H9 (cell line): ENCODE measurements around the gene ZNF628. TPM values are rescaled to one million over a fixed set of nuclear protein-coding genes. Genes with fewer than 3 reads are reported as not detected.

Source experiments
- DNase-seq: peaks from one replicate; pipeline ENCODE4 v3.0.0-alpha.2; 2017
- H2AFZ ChIP-seq: one replicate; pipeline ENCODE4 v1.6.1; 2013; ENCODE audit warnings: mild to moderate bottlenecking, low read length, control low read depth, moderate library complexity
- H2AK5ac ChIP-seq: 2 replicates; pipeline ENCODE4 v1.6.1; 2013; ENCODE audit warnings: low read length, control low read depth, mixed read lengths; ENCODE audit not compliant: insufficient read length
- H2BK120ac ChIP-seq: one replicate; pipeline ENCODE4 v1.6.1; 2013; ENCODE audit warnings: low read depth, mild to moderate bottlenecking, low read length, control low read depth, inconsistent platforms; ENCODE audit not compliant: poor library complexity, severe bottlenecking
- H2BK12ac ChIP-seq: 2 replicates; pipeline ENCODE4 v1.6.1; 2013; ENCODE audit warnings: low read length, control low read depth, mixed read lengths, low read depth; ENCODE audit not compliant: insufficient read length
- H2BK15ac ChIP-seq: 2 replicates; pipeline ENCODE4 v1.6.1; 2013; ENCODE audit warnings: low read depth, low read length, control low read depth
- H2BK20ac ChIP-seq: one replicate; pipeline ENCODE4 v1.6.1; 2013; ENCODE audit warnings: low read depth, mild to moderate bottlenecking, low read length, control low read depth, inconsistent platforms; ENCODE audit not compliant: poor library complexity, severe bottlenecking
- H2BK5ac ChIP-seq: 2 replicates; pipeline ENCODE4 v1.6.1; 2013; ENCODE audit warnings: low read length, control low read depth, mixed read lengths; ENCODE audit not compliant: insufficient read length
- H3K14ac ChIP-seq: 2 replicates; pipeline ENCODE4 v1.6.1; 2013; ENCODE audit warnings: low read length, control low read depth; ENCODE audit not compliant: insufficient read depth
- H3K18ac ChIP-seq: 2 replicates; pipeline ENCODE4 v1.6.1; 2013; ENCODE audit warnings: low read depth, mild to moderate bottlenecking, mixed read lengths, low read length, control low read depth; ENCODE audit not compliant: insufficient read length
- H3K23ac ChIP-seq: 2 replicates; pipeline ENCODE4 v1.6.1; 2013; ENCODE audit warnings: low read length, control low read depth, mixed read lengths, low read depth; ENCODE audit not compliant: insufficient read length
- H3K23me2 ChIP-seq: 2 replicates; pipeline ENCODE4 v1.6.1; 2013; ENCODE audit warnings: low read depth, mild to moderate bottlenecking, mixed read lengths, low read length, control low read depth; ENCODE audit not compliant: insufficient read length, poor library complexity, severe bottlenecking
- H3K27ac ChIP-seq: 2 replicates; pipeline ENCODE4 v1.5.1; 2013; ENCODE audit warnings: low read length, control low read depth, mixed read lengths, low read depth; ENCODE audit not compliant: insufficient read length
- H3K27me3 ChIP-seq: 2 replicates; pipeline ENCODE4 v1.6.1; 2013; ENCODE audit warnings: low read length, control low read depth, inconsistent platforms; ENCODE audit not compliant: insufficient read depth
- H3K4ac ChIP-seq: 2 replicates; pipeline ENCODE4 v1.6.1; 2013; ENCODE audit warnings: low read depth, mild to moderate bottlenecking, control low read depth, inconsistent platforms, low read length, moderate library complexity
- H3K4me1 ChIP-seq: 2 replicates; pipeline ENCODE4 v1.6.1; 2013; ENCODE audit warnings: low read length, control low read depth, inconsistent platforms; ENCODE audit not compliant: insufficient read depth
- H3K4me2 ChIP-seq: 2 replicates; pipeline ENCODE4 v1.6.1; 2013; ENCODE audit warnings: low read length, control low read depth, mixed read lengths; ENCODE audit not compliant: insufficient read length, insufficient read depth
- H3K56ac ChIP-seq: 2 replicates; pipeline ENCODE4 v1.6.1; 2013; ENCODE audit warnings: low read depth, mild to moderate bottlenecking, mixed read lengths, low read length, control low read depth; ENCODE audit not compliant: insufficient read length
- H3K79me1 ChIP-seq: 2 replicates; pipeline ENCODE4 v1.6.1; 2013; ENCODE audit warnings: low read depth, mild to moderate bottlenecking, moderate library complexity, low read length, control low read depth, inconsistent platforms; ENCODE audit not compliant: insufficient read depth, poor library complexity, severe bottlenecking
- H3K79me2 ChIP-seq: 2 replicates; pipeline ENCODE4 v1.6.1; 2013; ENCODE audit warnings: low read length, control low read depth, inconsistent platforms; ENCODE audit not compliant: insufficient read depth
- H3K9ac ChIP-seq: 2 replicates; pipeline ENCODE4 v1.6.1; 2013; ENCODE audit warnings: low read length, control low read depth, mixed read lengths; ENCODE audit not compliant: insufficient read length; ENCODE audit errors: extremely low read depth
- H3K9me3 ChIP-seq: one replicate; pipeline ENCODE4 v1.6.1; 2013; ENCODE audit warnings: low read depth, low read length, inconsistent platforms; ENCODE audit not compliant: control insufficient read depth
- H3T11ph ChIP-seq: one replicate; pipeline ENCODE4 v1.6.1; 2013; ENCODE audit warnings: mild to moderate bottlenecking, low read length, control low read depth, inconsistent platforms
- H4K20me1 ChIP-seq: one replicate; pipeline ENCODE4 v1.6.1; 2013; ENCODE audit not compliant: control insufficient read depth, insufficient read length, insufficient read depth
- H4K5ac ChIP-seq: 2 replicates; pipeline ENCODE4 v1.6.1; 2013; ENCODE audit warnings: low read depth, mild to moderate bottlenecking, mixed read lengths, low read length, control low read depth; ENCODE audit not compliant: insufficient read length
- H4K8ac ChIP-seq: replicated peaks from 2 replicates; pipeline ENCODE4 v1.6.1; 2013; ENCODE audit warnings: low read length, control low read depth, mixed read lengths, low read depth; ENCODE audit not compliant: insufficient read length
- H4K91ac ChIP-seq: 2 replicates; pipeline ENCODE4 v1.6.1; 2013; ENCODE audit warnings: low read depth, mild to moderate bottlenecking, moderate library complexity, mixed read lengths, low read length, control low read depth; ENCODE audit not compliant: insufficient read length
- H3K27ac Mint-ChIP-seq, 3 experiments: 2 replicates in 2 of 3; 3 replicates in 1 of 3; pipeline ENCODE4 v1.8.0; 2020 to 2021; ENCODE audit warnings: mixed read lengths in 3 of 3, mild to moderate bottlenecking in 1 of 3, moderate library complexity in 1 of 3
- H3K27me3 Mint-ChIP-seq: 2 replicates; pipeline ENCODE4 v1.8.0; 2021; ENCODE audit warnings: low read depth, mild to moderate bottlenecking, moderate library complexity, mixed read lengths
- H3K36me3 Mint-ChIP-seq, 3 experiments: 2 replicates in 2 of 3; 3 replicates in 1 of 3; pipeline ENCODE4 v1.8.0; 2020 to 2021; ENCODE audit warnings: low read depth in 3 of 3, mixed read lengths in 3 of 3; ENCODE audit not compliant: insufficient read depth in 1 of 3
- H3K4me1 Mint-ChIP-seq, 2 experiments: 2 replicates each; pipeline ENCODE4 v1.8.0; 2020; ENCODE audit warnings: mixed read lengths in 2 of 2
- H3K4me3 Mint-ChIP-seq, 2 experiments: 2 replicates in 1 of 2; 3 replicates in 1 of 2; pipeline ENCODE4 v1.8.0; 2020 to 2021; ENCODE audit warnings: mild to moderate bottlenecking in 2 of 2, mixed read lengths in 2 of 2, moderate library complexity in 1 of 2
- H3K9me3 Mint-ChIP-seq, 2 experiments: 2 replicates in 1 of 2; 3 replicates in 1 of 2; pipeline ENCODE4 v1.8.0; 2020; ENCODE audit warnings: mild to moderate bottlenecking in 2 of 2, mixed read lengths in 2 of 2, moderate library complexity in 1 of 2
- CTCF ChIP-seq: fragments of 200-600 bp; sonication (generic); conservative IDR thresholded peaks from 3 replicates; pipeline ENCODE4 v1.8.0; 2021; ENCODE audit warnings: antibody characterized with exemption, mild to moderate bottlenecking
- WGBS: extraction: QIAGEN DNeasy Blood & Tissue Kit; methylation state at CpG from one replicate; pipeline ENCODE4 v1.1.7; 2013; ENCODE audit warnings: missing lambda C conversion rate, low lambda C conversion rate, mixed read lengths; ENCODE audit not compliant: insufficient read length; ENCODE audit errors: extremely low coverage; 5-methylcytosine and 5-hydroxymethylcytosine counted together
- total RNA-seq: library from RNA; stranded (reverse); gene quantifications from 2 replicates; pipeline ENCODE4 v1.2.1, GENCODE V29; 2021

The ZNF628 gene
- total RNA-seq, 1 experiment from 2014 or later, result 16.6 TPM

DNA sequence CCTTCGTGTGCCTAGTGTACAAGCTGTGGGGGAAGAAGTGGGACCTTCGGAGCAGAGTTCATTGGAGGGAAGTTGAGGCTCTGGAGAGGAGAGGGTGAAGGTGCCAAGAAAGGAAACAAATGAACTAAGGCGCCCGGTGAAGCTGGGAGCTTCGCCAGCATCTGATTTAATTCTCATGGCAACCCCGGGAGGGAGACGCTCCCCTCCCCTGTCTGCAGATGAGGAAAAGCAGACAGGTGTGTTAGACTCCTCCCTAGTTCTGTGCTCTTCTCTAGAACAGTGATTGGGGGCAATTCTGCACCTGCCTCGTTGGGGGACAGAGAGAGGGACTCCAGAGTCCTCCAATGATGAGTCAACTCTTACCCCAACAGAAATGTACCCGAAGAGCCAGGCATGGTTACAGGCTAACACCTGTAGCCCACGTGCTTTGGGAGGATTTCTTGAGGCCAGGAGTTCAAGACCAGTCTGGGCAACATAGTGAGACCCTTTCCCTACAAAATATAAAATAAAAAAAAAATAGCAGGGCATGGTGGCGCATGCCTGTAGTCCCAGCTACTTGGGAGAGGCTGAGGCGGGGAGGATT is 16.0 kb downstream of the ZNF628 start:
- WGBS, result no CpG with 5 or more reads among the region's 12 CpGs
- H3K4me1 ChIP-seq, result peaks cover 2% of the 10 kb centered on the region; the same call in 1 of the 2 replicates

More for the DNA sequence above, 16.0 kb downstream of the ZNF628 start:
- no peak overlapping the region for H2BK5ac ChIP-seq
- H4K20me1 ChIP-seq, result no peaks in the 10 kb centered on the region
- H3K79me1 ChIP-seq, result no peaks in the 10 kb centered on the region
- H4K8ac ChIP-seq, result no peak overlapping the region
- H2BK12ac ChIP-seq, result no peak overlapping the region
- no peak overlapping the region for H3K14ac ChIP-seq
- no peak overlapping the region for H3K18ac ChIP-seq
- Mint-ChIP-seq H3K36me3 (no peaks in the 10 kb centered on the region; a peak in 1 of 7 replicates), H3K4me3 (no peak overlapping the region), H3K27me3 (peaks cover 9% of the 10 kb centered on the region), H3K9me3 (no peaks in the 10 kb centered on the region), H3K27ac (no peak overlapping the region), H3K4me1 (peaks cover 26 to 40% of the 10 kb centered on the region in 2 experiments)
- no peak overlapping the region for H2BK120ac ChIP-seq
- H3K23ac ChIP-seq, result no peak overlapping the region
- no peak overlapping the region for H3K4me2 ChIP-seq
- H4K91ac ChIP-seq, result no peak overlapping the region
- H3K27me3 ChIP-seq, result no peaks in the 10 kb centered on the region
- no peaks in the 10 kb centered on the region for H3K9me3 ChIP-seq
- no peak overlapping the region for H3K9ac ChIP-seq
- H3K56ac ChIP-seq, result no peak overlapping the region
- no peak overlapping the region for H4K5ac ChIP-seq
- H2BK20ac ChIP-seq, result no peak overlapping the region
- no peak overlapping the region for H2AK5ac ChIP-seq
- H3K4ac ChIP-seq, result no peak overlapping the region
- H3K79me2 ChIP-seq, result no peaks in the 10 kb centered on the region
- H3K27ac ChIP-seq, result no peak overlapping the region
- peaks cover 7% of the 10 kb centered on the region for H3K23me2 ChIP-seq
- no peak for DNase-seq
- no peak for TF ChIP-seq CTCF
- no peak overlapping the region for H3T11ph ChIP-seq
- H2BK15ac ChIP-seq, result no peak overlapping the region
- H2AFZ ChIP-seq, result no peak overlapping the region
